ENCODE measurements around the gene TSPAN14.

TSPAN14 gene

GRCh38 chr10:80504158-80504811 lies 50.2 kb downstream of the TSPAN14 start:
- in situ Hi-C loops (cut with HindIII; ENCODE audit: low sequenced_read_pairs), result no loop called here
- no peak for DNase-seq (ENCODE audit: low read depth, low spot score)

GRCh38 chr10:80504897-80505465 lies 50.9 kb downstream of the TSPAN14 start:
- in situ Hi-C loops (cut with HindIII; ENCODE audit: low sequenced_read_pairs), result no loop called here
- H3K4me3 ChIP-seq (ENCODE audit: low read depth, low read length), result no peak overlapping the region
- TF ChIP-seq CTCF (IDR thresholded peaks at IDR 0.05; ENCODE audit: low read depth, low read length), result no peak
- no peak for DNase-seq (ENCODE audit: low read depth, low spot score)

More at GRCh38 chr10:80504158-80504811, 50.2 kb downstream of the TSPAN14 start:
- no peak overlapping the region for H3K4me3 ChIP-seq (ENCODE audit: low read depth, low read length)
- TF ChIP-seq CTCF (IDR thresholded peaks at IDR 0.05; ENCODE audit: low read depth, low read length), result no peak

DNA sequence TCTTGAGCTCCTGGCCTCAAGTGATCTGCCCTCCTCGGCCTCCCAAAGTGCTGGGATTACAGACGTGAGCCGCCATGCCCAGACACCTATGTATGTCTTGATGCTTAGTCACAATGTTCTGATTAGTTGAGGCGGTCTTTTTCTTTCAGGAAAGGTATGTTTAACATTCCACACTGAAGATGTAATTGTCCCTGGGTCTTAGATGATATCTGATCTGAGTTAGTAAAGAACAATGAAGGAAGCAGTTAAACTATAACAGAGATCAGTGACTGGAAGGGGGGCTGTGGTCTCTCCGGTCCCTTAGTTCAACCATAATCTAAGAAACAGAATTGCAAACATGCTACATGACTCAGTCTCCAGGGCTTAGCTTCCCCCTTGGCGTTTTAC lies 52.1 kb downstream of the TSPAN14 start:
- in situ Hi-C loops (cut with HindIII; ENCODE audit: low sequenced_read_pairs), result no loop called here
- TF ChIP-seq CTCF (IDR thresholded peaks at IDR 0.05; ENCODE audit: low read depth, low read length), result no peak
- H3K4me3 ChIP-seq (ENCODE audit: low read depth, low read length), result no peak overlapping the region
- peak; percentile 78 for DNase-seq (ENCODE audit: low read depth, low spot score)

GRCh38 chr10:80506836-80507487 lies 52.9 kb downstream of the TSPAN14 start:
- no peak overlapping the region for H3K4me3 ChIP-seq (ENCODE audit: low read depth, low read length)
- in situ Hi-C loops (cut with HindIII; ENCODE audit: low sequenced_read_pairs), result no loop called here
- TF ChIP-seq CTCF (IDR thresholded peaks at IDR 0.05; ENCODE audit: low read depth, low read length), result no peak
- DNase-seq (ENCODE audit: low read depth, low spot score), result no peak

GRCh38 chr10:80509108-80509402 lies 54.9 kb downstream of the TSPAN14 start:
- in situ Hi-C loops (cut with HindIII; ENCODE audit: low sequenced_read_pairs), result no loop called here
- TF ChIP-seq CTCF (IDR thresholded peaks at IDR 0.05; ENCODE audit: low read depth, low read length), result no peak
- no peak overlapping the region for H3K4me3 ChIP-seq (ENCODE audit: low read depth, low read length)
- no peak for DNase-seq (ENCODE audit: low read depth, low spot score)

DNA sequence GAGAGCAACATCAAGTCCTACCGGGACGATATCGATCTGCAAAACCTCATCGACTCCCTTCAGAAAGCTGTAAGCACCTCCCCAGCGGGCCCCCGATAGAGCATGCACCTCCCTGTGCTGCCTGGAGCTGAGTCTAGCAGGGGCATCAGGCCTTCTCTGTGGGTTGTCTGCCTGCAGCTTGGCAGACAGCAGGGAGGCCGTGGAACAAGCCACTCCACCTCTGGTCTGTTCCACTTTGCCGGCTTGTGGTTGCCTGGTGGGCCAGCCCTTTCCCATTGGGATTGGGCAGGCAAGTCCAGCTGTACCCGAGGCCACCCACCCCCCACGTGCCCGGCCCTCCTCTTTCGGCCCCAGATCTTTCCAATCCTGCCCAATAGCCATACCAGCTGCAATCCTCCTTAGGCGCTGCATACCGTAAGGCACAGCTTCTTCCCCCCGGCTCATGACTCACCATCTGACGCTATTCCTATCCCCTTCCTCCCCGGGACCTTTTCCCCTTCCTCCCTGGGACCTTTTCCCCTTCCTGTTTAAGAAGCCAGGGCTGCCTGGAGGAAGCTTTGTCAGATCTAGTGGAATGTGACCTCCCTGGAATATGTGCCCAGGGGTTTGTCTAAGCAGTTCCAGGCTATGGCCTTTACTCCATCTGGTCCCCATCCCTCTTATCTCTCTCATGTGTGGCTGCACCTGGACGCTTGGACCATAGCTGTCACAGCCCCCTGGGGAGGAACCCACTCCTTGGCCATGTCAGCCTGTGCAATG lies 55.5 kb downstream of the TSPAN14 start:
- in situ Hi-C loops (cut with HindIII; ENCODE audit: low sequenced_read_pairs), result no loop called here
- DNase-seq (ENCODE audit: low read depth, low spot score), result peak; percentile 83
- no peak overlapping the region for H3K4me3 ChIP-seq (ENCODE audit: low read depth, low read length)
- TF ChIP-seq CTCF (IDR thresholded peaks at IDR 0.05; ENCODE audit: low read depth, low read length), result no peak
